GM19023 (cell line): ENCODE data around the gene SLC38A9.
A peak's percentile ranks its signal among the peaks of the same experiment; 100 is the strongest.
"Not testable (repeated sequence)": the region's sequence is repeated elsewhere in the genome, so short reads cannot be mapped to it uniquely, and the experiment has no call there.

Experiments
- ATAC-seq: cut with Tn5 transposase; IDR thresholded peaks from one replicate; pipeline ENCODE4 v1.9.1; 2021; ENCODE audit warnings: mild to moderate bottlenecking, moderate library complexity; ENCODE audit not compliant: unreplicated experiment

SLC38A9 gene

GRCh38 chr5:55712023-55712859 is at the start of gene SLC38A9:
Gene SLC38A9 (minus strand): TSS chr5:55712324. CDS start chr5:55697958, 14,366 bp downstream.
- ATAC-seq = peak; percentile 100

- ATAC-seq = not testable (repeated sequence)
Measured at GRCh38 chr5:55761721-55762120, 49.6 kb upstream of the SLC38A9 start.

GRCh38 chr5:55758714-55759113 is 46.6 kb upstream of the SLC38A9 start:
- no peak for ATAC-seq

GRCh38 chr5:55758231-55758630 is 46.1 kb upstream of the SLC38A9 start:
- ATAC-seq = no peak

- no peak for ATAC-seq
Measured at GRCh38 chr5:55750499-55750898, 38.4 kb upstream of the SLC38A9 start.

- no peak for ATAC-seq
Measured at GRCh38 chr5:55750063-55750462, 37.9 kb upstream of the SLC38A9 start.

GRCh38 chr5:55749387-55749786 is 37.3 kb upstream of the SLC38A9 start:
- no peak for ATAC-seq

GRCh38 chr5:55747778-55748318 is 35.7 kb upstream of the SLC38A9 start:
- ATAC-seq = no peak

GRCh38 chr5:55742778-55743177 is 30.7 kb upstream of the SLC38A9 start:
- ATAC-seq = no peak

- ATAC-seq = no peak
Measured at GRCh38 chr5:55737793-55738192, 25.7 kb upstream of the SLC38A9 start, which contains the start of gene DDX4. Gene DDX4 (plus strand): TSS chr5:55738061. CDS start chr5:55738964, 903 bp downstream.

- no peak for ATAC-seq
Measured at GRCh38 chr5:55734658-55735057, 22.5 kb upstream of the SLC38A9 start.

GRCh38 chr5:55732585-55732984 is 20.5 kb upstream of the SLC38A9 start:
- ATAC-seq = no peak

GRCh38 chr5:55731848-55732247 is 19.7 kb upstream of the SLC38A9 start:
- ATAC-seq = no peak

GRCh38 chr5:55724281-55724680 is 12.2 kb upstream of the SLC38A9 start:
- no peak for ATAC-seq

- no peak for ATAC-seq
Measured at GRCh38 chr5:55720188-55720703, 8.1 kb upstream of the SLC38A9 start.

- ATAC-seq = not testable (repeated sequence)
Measured at GRCh38 chr5:55719026-55719425, 6.9 kb upstream of the SLC38A9 start.

- no peak for ATAC-seq
Measured at GRCh38 chr5:55715519-55716078, 3.5 kb upstream of the SLC38A9 start.

- ATAC-seq = no peak
Measured at GRCh38 chr5:55714749-55715148, 2.6 kb upstream of the SLC38A9 start.

- no peak for ATAC-seq
Measured at GRCh38 chr5:55714339-55714738, 2.2 kb upstream of the SLC38A9 start.

- ATAC-seq = no peak
Measured at GRCh38 chr5:55713871-55714270, 1.7 kb upstream of the SLC38A9 start.

- no peak for ATAC-seq
Measured at GRCh38 chr5:55711507-55712022, 559 bp downstream of the SLC38A9 start.

GRCh38 chr5:55708732-55709131 is 3.4 kb downstream of the SLC38A9 start:
- no peak for ATAC-seq
